Liver (tissue), 9 donors: ENCODE data around the gene SCAF8. TPM values are rescaled to one million over a fixed set of nuclear protein-coding genes. Genes with fewer than 3 reads are reported as not detected.
"Not testable (repeated sequence)": the region's sequence is repeated elsewhere in the genome, so short reads cannot be mapped to it uniquely, and the experiment has no call there.

ENCODE experiments used
- DNase-seq: peaks from one replicate; pipeline ENCODE4 v3.0.0-alpha.2; 2017; ENCODE audit warnings: low spot score
- H3K27ac ChIP-seq, 2 donors: one replicate each; pipeline ENCODE4 v1.7.0; 2013; ENCODE audit warnings: inconsistent platforms in 2 of 2, low read length in 2 of 2, control low read depth in 1 of 2, low read depth in 1 of 2, mild to moderate bottlenecking in 1 of 2
- H3K27me3 ChIP-seq, 4 donors: one replicate each; pipeline versions ENCODE4 v1.6.1 to v1.7.0; 2013; ENCODE audit warnings: low read length in 3 of 4, inconsistent platforms in 1 of 4, mild to moderate bottlenecking in 1 of 4, moderate library complexity in 1 of 4; ENCODE audit not compliant: control insufficient read depth in 4 of 4, insufficient read depth in 4 of 4
- H3K36me3 ChIP-seq, 4 donors: one replicate each; pipeline versions ENCODE4 v1.6.1 to v1.7.0; 2013; ENCODE audit warnings: low read length in 3 of 4, mild to moderate bottlenecking in 3 of 4, low read depth in 1 of 4, moderate library complexity in 1 of 4; ENCODE audit not compliant: control insufficient read depth in 4 of 4, insufficient read depth in 3 of 4
- H3K4me1 ChIP-seq, 4 donors: one replicate each; pipeline versions ENCODE4 v1.6.1 to v1.7.0; 2013; ENCODE audit warnings: low read length in 3 of 4, mild to moderate bottlenecking in 3 of 4, moderate library complexity in 1 of 4; ENCODE audit not compliant: control insufficient read depth in 4 of 4, insufficient read depth in 4 of 4
- H3K4me3 ChIP-seq, 3 donors: one replicate each; pipeline versions ENCODE4 v1.6.1 to v1.7.0; 2013; ENCODE audit warnings: low read length in 3 of 3, control low read depth in 1 of 3, low read depth in 1 of 3, mild to moderate bottlenecking in 1 of 3
- H3K9ac ChIP-seq, 2 donors: one replicate each; pipeline ENCODE4 v1.7.0; 2013; ENCODE audit warnings: low read length in 2 of 2, mild to moderate bottlenecking in 2 of 2, moderate library complexity in 2 of 2, control low read depth in 1 of 2, low read depth in 1 of 2
- H3K9me3 ChIP-seq, 4 donors: one replicate each; pipeline versions ENCODE4 v1.6.1 to v1.7.0; 2013; ENCODE audit warnings: low read length in 3 of 4; ENCODE audit not compliant: control insufficient read depth in 4 of 4
- ATF3 ChIP-seq: IDR thresholded peaks from 2 replicates; pipeline ENCODE4 v1.6.1; 2016; ENCODE audit warnings: antibody characterized with exemption
- CTCF ChIP-seq: fragments of 150-350 bp; IDR thresholded peaks from 2 replicates; pipeline ENCODE4 v1.5.1; 2017; ENCODE audit warnings: improper control_type of control experiment, low read depth, low read length; ENCODE audit not compliant: missing input control
- EGR1 ChIP-seq, 2 donors: IDR thresholded peaks; 2 replicates each; pipeline ENCODE4 v1.6.1; 2016 to 2018; ENCODE audit warnings: antibody characterized with exemption in 2 of 2, low read depth in 2 of 2
- FOXA1 ChIP-seq: IDR thresholded peaks from 2 replicates; pipeline ENCODE4 v1.6.1; 2016; ENCODE audit warnings: antibody characterized with exemption
- FOXA2 ChIP-seq: IDR thresholded peaks from 2 replicates; pipeline ENCODE4 v1.6.1; 2016; ENCODE audit warnings: antibody characterized with exemption
- GABPA ChIP-seq, 2 donors: IDR thresholded peaks in 1 of 2; conservative IDR thresholded peaks in 1 of 2; 2 replicates each; pipeline ENCODE4 v1.6.1; 2016; ENCODE audit warnings: antibody characterized with exemption in 2 of 2, mild to moderate bottlenecking in 1 of 2, moderate library complexity in 1 of 2
- HNF4A ChIP-seq, 2 donors: conservative IDR thresholded peaks; 2 replicates each; pipeline ENCODE4 v1.6.1; 2016; ENCODE audit warnings: antibody characterized with exemption in 2 of 2, mild to moderate bottlenecking in 2 of 2
- HNF4G ChIP-seq: IDR thresholded peaks from 2 replicates; pipeline ENCODE4 v1.6.1; 2016; ENCODE audit warnings: antibody characterized with exemption
- JUND ChIP-seq, 2 donors: IDR thresholded peaks; 2 replicates each; pipeline ENCODE4 v1.6.1; 2016; ENCODE audit warnings: antibody characterized with exemption in 2 of 2
- MAX ChIP-seq: IDR thresholded peaks from 2 replicates; pipeline ENCODE4 v1.6.1; 2016; ENCODE audit warnings: antibody characterized with exemption
- NR2F2 ChIP-seq: IDR thresholded peaks from 2 replicates; pipeline ENCODE4 v1.6.1; 2016; ENCODE audit warnings: antibody characterized with exemption
- RAD21 ChIP-seq, 2 donors: IDR thresholded peaks; 2 replicates each; pipeline ENCODE4 v1.6.1; 2016; ENCODE audit warnings: antibody characterized with exemption in 2 of 2, mild to moderate bottlenecking in 2 of 2
- REST ChIP-seq: IDR thresholded peaks from 2 replicates; pipeline ENCODE4 v1.6.1; 2016; ENCODE audit warnings: antibody characterized with exemption, mild to moderate bottlenecking
- RXRA ChIP-seq, 2 donors: IDR thresholded peaks; 2 replicates each; pipeline ENCODE4 v1.6.1; 2017 to 2018; ENCODE audit warnings: antibody characterized with exemption in 2 of 2, mild to moderate bottlenecking in 1 of 2
- SP1 ChIP-seq: IDR thresholded peaks from 2 replicates; pipeline ENCODE4 v1.6.1; 2018; ENCODE audit warnings: antibody characterized with exemption, mild to moderate bottlenecking
- TAF1 ChIP-seq: conservative IDR thresholded peaks from 2 replicates; pipeline ENCODE4 v1.6.1; 2016; ENCODE audit warnings: antibody characterized with exemption, mild to moderate bottlenecking
- YY1 ChIP-seq: IDR thresholded peaks from 2 replicates; pipeline ENCODE4 v1.6.1; 2016; ENCODE audit warnings: antibody characterized with exemption, mild to moderate bottlenecking
- ZBTB33 ChIP-seq: IDR thresholded peaks from 2 replicates; pipeline ENCODE4 v1.6.1; 2016; ENCODE audit warnings: antibody characterized with exemption
- WGBS: extraction: QIAGEN DNeasy Blood & Tissue Kit; methylation state at CpG from one replicate; pipeline ENCODE4 v1.1.7; 2013; 5-methylcytosine and 5-hydroxymethylcytosine counted together
- polyA plus RNA-seq, 2 donors: library from polyadenylated mRNA; stranded (reverse) in 1 of 2; unstranded in 1 of 2; fragments of 200-250 nt in 1 of 2; fragments of >200 nt in 1 of 2; fragmentation: Nextera tagmentation in 1 of 2; extraction: Ambion mirVana in 1 of 2; gene quantifications; one replicate each; pipeline versions ENCODE4 v1.2.1 to v1.2.3, GENCODE V29; 2013 to 2015
- total RNA-seq, 2 donors: library from RNA; depleted of rRNA; stranded (reverse); fragments of >200 nt; gene quantifications; one replicate each; pipeline ENCODE4 v1.2.3, GENCODE V29; 2014
- donor health status: healthy.
- donor health status: healthy.
- donor health status: healthy.
- donor health status: healthy.
- donor health status: healthy.

SCAF8 gene
- total and polyA plus RNA-seq, 4 donors = 5.9 to 22.3 (median 12.5) TPM

- H3K27me3 ChIP-seq = no peaks in the 10 kb centered on the region
- no peaks in the 10 kb centered on the region for H3K4me1 ChIP-seq
- no peak overlapping the region for H3K27ac ChIP-seq
- no peak for DNase-seq
- TF ChIP-seq ZBTB33 (no peak), EGR1 (IDR thresholded peaks at IDR 0.05; ENCODE audit: low read depth in 2 of 2) (no peak), SP1 (no peak)
- WGBS = 86% methylated on average over 2 of the region's 2 CpGs
- no peaks in the 10 kb centered on the region for H3K36me3 ChIP-seq
- no peak overlapping the region for H3K9ac ChIP-seq
- H3K4me3 ChIP-seq = no peak overlapping the region
- no peaks in the 10 kb centered on the region for H3K9me3 ChIP-seq
These were observed 22.5 kb upstream of the SCAF8 start for GRCh38 chr6:154710689-154711088.

- peaks cover 0 to 9% (median 0%) of the 10 kb centered on the region in 4 donors for H3K9me3 ChIP-seq
- no peak overlapping the region for H3K4me3 ChIP-seq
- H3K4me1 ChIP-seq = no peaks in the 10 kb centered on the region
- DNase-seq = no peak
- no peak overlapping the region for H3K9ac ChIP-seq
- H3K27ac ChIP-seq = no peak overlapping the region
- no peaks in the 10 kb centered on the region for H3K27me3 ChIP-seq
- H3K36me3 ChIP-seq = no peaks in the 10 kb centered on the region
- 88% methylated on average over 1 of the region's 1 CpG for WGBS
- TF ChIP-seq EGR1 (IDR thresholded peaks at IDR 0.05; ENCODE audit: low read depth in 2 of 2) (no peak), ZBTB33 (no peak), CTCF (no peak), REST (no peak), RAD21 (IDR thresholded peaks at IDR 0.05) (no peak), FOXA1 (no peak), HNF4G (no peak), RXRA (IDR thresholded peaks at IDR 0.05) (no peak), GABPA (IDR thresholded peaks at IDR 0.05 in 1 of 2, conservative IDR thresholded peaks at IDR 0.05 in 1 of 2) (no peak), FOXA2 (no peak), HNF4A (conservative IDR thresholded peaks at IDR 0.05) (no peak), YY1 (no peak), SP1 (no peak), JUND (IDR thresholded peaks at IDR 0.05) (no peak), MAX (no peak), ATF3 (no peak), TAF1 (no peak), NR2F2 (no peak)
These were observed 17.8 kb upstream of the SCAF8 start for GRCh38 chr6:154715446-154715845.

- H3K36me3 ChIP-seq, DNase-seq, H3K9ac ChIP-seq, H3K4me1 ChIP-seq, H3K9me3 ChIP-seq, H3K27ac ChIP-seq, H3K4me3 ChIP-seq, H3K27me3 ChIP-seq: not testable (repeated sequence)
- WGBS = 69% methylated on average over 8 of the region's 8 CpGs
These were observed 16.9 kb upstream of the SCAF8 start for GRCh38 chr6:154716350-154716749.
